NCI-H82 treated with DMSO at 0.1 percent for 48 hours (cell line): ENCODE data around the gene IGSF11.
A peak's percentile ranks its signal among the peaks of the same experiment; 100 is the strongest.
"Not testable (repeated sequence)": the region's sequence is repeated elsewhere in the genome, so short reads cannot be mapped to it uniquely, and the experiment has no call there.

ENCODE experiments used
- DNase-seq: peaks from one replicate; lab custom pipeline; 2025; ENCODE audit not compliant: unreplicated experiment; lab: John Stamatoyannopoulos, UW

IGSF11 gene

GRCh38 chr3:118889691-118890090 lies 145.0 kb downstream of the IGSF11 start:
- no peak for DNase-seq

DNA sequence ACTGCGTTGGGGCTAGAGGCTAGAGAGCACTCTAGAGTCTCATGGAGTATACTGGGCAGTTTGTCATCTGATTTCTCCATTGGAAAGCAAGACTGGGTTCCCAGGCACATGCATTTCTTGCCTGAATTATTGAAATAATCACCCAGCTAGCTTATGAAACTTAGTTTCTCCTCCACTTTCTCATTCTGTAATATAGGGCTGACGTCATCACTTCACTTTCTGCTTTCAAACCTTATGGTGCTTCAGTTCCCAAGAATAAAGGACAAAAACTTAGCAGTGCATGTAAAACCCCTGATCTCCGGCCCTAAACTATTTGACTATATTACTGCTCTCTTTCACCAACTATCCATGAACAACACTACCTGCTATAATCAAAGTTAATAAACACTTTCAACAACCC lies 147.9 kb downstream of the IGSF11 start:
- no peak for DNase-seq

- DNase-seq = peak; percentile 68
Observed at GRCh38 chr3:118884748-118885206, 149.9 kb downstream of the IGSF11 start.

GRCh38 chr3:118882353-118882947 lies 152.2 kb downstream of the IGSF11 start:
- peak; percentile 45 for DNase-seq

DNA sequence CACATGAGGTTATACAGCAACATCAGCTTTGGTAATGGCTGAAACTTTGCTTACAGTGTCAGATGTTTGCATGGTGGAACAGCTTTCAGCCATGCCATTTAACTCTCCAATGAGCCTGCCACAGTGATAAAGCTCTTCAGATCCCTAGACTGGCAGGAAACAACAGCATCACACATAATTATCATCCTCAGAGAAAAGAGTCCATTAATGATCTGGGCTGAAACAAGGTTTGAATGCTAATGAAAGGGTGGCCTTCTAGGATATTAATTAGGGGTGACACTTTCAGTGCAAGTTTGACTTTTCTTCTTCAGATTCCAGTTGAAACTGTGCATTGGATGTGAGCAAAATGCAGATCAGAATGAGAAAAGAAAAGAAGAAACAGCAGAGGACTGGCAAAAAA lies 166.6 kb downstream of the IGSF11 start:
- no peak for DNase-seq

DNA sequence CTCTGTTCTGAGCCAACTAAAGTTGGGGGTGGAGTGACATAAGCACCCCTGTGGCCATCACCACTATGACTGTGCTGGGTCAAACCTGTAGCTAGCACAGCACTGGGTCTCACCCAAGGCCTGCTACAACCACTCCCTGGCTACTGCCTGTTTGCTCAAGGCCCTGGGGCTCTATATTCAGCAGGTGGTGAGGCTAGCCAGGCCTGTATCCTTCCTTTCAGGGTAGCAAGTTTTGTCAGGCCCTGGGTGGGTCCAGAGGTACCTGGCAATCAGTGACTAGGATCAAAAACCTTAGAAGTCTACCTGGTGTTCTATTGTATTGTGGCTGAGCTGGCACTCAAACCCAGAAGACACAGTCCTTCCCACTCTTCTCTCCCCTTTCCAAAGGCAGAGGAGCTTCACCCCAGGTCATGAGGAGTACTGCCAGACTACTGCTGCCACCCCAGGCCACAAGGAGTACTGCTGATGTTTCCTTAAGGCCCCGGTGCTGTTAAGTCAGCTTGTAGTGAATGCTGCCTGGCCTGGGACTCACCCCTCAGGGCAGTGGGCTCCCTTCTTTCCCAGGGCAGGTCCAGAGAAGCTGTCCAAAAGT lies 170.8 kb downstream of the IGSF11 start:
- DNase-seq = no peak

- no peak for DNase-seq
Observed at GRCh38 chr3:118859950-118860349, 174.7 kb downstream of the IGSF11 start.

DNA sequence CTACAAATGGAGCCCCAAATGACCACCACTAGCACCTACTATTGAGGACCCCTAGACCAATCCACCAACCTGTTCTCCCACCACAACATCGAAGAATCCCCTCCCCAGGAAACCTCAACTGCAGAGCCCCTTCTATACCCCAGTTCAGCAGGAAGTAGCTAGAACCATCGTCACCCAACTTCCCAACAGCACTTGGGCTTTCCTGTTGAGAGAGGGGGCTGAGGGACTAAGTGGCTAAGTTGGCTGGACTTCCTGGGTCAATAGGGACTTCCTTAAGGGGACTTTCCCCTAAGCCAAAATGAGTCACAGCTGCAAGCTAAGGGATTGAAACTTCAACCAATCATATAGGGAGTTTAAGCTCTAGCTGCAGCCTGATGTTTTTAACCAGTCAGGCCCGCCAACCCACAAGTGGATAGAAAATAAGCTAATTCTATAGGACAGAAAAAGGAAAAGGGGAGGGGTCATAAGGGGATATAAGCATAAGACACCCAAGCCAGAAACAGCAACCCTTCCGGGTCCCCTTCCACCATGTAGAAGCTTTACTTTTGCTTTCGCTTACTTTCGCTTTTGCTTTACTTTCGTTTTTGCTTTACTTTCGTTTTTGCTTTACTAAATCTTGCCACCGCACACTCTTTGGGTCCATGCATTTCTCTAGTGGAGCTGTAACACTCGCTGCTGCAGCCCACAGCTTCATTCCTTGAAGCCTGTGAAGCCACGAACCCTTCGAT lies 183.0 kb downstream of the IGSF11 start:
- DNase-seq = not testable (repeated sequence)

GRCh38 chr3:118850687-118851086 lies 184.0 kb downstream of the IGSF11 start:
- DNase-seq = no peak
